ENCODE measurements around the gene TTC34. TPM values are rescaled to one million over a fixed set of nuclear protein-coding genes. Genes with fewer than 3 reads are reported as not detected.

TTC34 gene
- total and polyA plus RNA-seq, 2 experiments from 2014 or later, result 0.08 to 0.35 TPM

DNA sequence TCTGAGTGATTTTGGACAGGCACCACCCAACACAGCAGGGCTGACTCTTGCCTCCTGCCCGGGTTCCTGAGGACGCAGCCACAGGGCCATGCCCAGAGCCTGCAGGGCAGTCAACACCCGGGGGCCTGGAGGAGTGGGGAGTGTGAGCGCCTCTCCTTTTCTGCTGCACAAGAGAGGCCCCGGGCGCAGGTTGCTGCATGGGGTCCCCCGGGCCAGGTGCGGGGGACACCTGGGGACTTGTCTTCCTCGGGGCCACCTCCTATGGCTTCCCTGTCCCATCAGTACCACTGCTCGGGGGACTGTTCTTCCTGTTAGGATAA is 6.9 kb upstream of the TTC34 start:
- no peak overlapping the region for H2AFZ ChIP-seq
- no peak for DNase-seq (ENCODE audit: low spot score)
- no peaks in the 10 kb centered on the region for H4K20me1 ChIP-seq (replicated peaks; ENCODE audit: insufficient read depth)
- Mint-ChIP-seq H3K4me1 (no peaks in the 10 kb centered on the region), H3K27ac (no peak overlapping the region), H3K9me3 (peaks cover 68% of the 10 kb centered on the region), H3K27me3 (ENCODE audit: insufficient read depth, low read depth, poor library complexity) (no peaks in the 10 kb centered on the region), H3K36me3 (ENCODE audit: low read depth) (peaks cover 11% of the 10 kb centered on the region; the same call in 2 of the 3 replicates), H3K4me3 (no peak overlapping the region)
- no peak overlapping the region for H3K4me2 ChIP-seq
- H3K4me1 ChIP-seq (ENCODE audit: insufficient read depth), result no peaks in the 10 kb centered on the region
- H3K79me2 ChIP-seq (replicated peaks; ENCODE audit: insufficient read depth), result no peaks in the 10 kb centered on the region
- H3K27ac ChIP-seq (ENCODE audit: low read depth), result no peak overlapping the region
- H3K36me3 ChIP-seq (ENCODE audit: insufficient read depth), result no peaks in the 10 kb centered on the region
- ATAC-seq, result no peak
- TF ChIP-seq EZH2phosphoT487 (IDR thresholded peaks at IDR 0.05; ENCODE audit: unreplicated experiment), result no peak
- no peak for TF ChIP-seq EZH2 (IDR thresholded peaks at IDR 0.05; ENCODE audit: low read depth, unreplicated experiment)
- H3K4me3 ChIP-seq, result no peak overlapping the region
- no peaks in the 10 kb centered on the region for H3K9me2 ChIP-seq (ENCODE audit: insufficient read depth)
- no peaks in the 10 kb centered on the region for H3K27me3 ChIP-seq (ENCODE audit: insufficient read depth)
- H3F3A ChIP-seq (replicated peaks; ENCODE audit: low read depth), result no peaks in the 10 kb centered on the region

DNA sequence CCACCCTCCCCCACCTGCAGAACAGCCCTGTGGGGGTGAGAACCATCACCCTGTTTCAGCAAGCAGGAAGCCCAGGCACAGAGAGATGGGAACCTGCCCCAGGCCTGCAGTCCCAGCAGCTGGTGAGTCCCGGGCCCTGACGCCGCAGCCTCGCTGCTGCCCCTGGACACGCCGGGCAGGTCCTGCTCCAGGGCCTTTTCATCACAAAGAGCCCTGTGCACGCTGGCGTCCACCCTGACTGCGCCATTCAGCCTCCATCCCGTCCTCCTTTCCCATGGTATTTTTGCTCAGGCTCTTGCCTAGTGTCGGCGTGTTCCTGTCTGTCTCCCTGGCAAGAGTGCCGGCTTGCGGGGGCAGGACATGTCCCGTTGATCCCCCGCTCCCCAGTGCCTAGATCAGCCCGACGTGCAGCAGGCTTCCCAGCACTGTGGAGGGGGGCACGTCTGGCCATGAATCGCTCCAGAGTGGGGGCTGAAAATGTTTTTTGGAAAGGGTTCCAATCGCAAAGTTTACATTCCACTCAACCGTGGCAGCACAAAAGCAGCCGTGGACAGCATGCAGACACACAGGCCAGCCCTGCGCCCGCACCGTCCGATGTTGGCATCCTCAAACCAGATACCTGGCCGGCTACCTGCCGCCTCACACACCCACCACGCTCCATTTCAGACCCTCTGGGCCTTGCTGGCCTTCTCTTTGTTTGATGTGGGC is 6.3 kb upstream of the TTC34 start:
- H3K4me2 ChIP-seq, result no peak overlapping the region
- Mint-ChIP-seq H3K4me1 (no peaks in the 10 kb centered on the region), H3K4me3 (no peak overlapping the region), H3K36me3 (ENCODE audit: low read depth) (peaks cover 11% of the 10 kb centered on the region; the same call in 2 of the 3 replicates), H3K9me3 (peaks cover 70% of the 10 kb centered on the region), H3K27me3 (ENCODE audit: insufficient read depth, low read depth, poor library complexity) (no peaks in the 10 kb centered on the region), H3K27ac (no peak overlapping the region)
- no peaks in the 10 kb centered on the region for H3K27me3 ChIP-seq (ENCODE audit: insufficient read depth)
- no peak for DNase-seq (ENCODE audit: low spot score)
- no peaks in the 10 kb centered on the region for H3K36me3 ChIP-seq (ENCODE audit: insufficient read depth)
- no peak overlapping the region for H3K4me3 ChIP-seq
- TF ChIP-seq EZH2phosphoT487 (IDR thresholded peaks at IDR 0.05; ENCODE audit: unreplicated experiment) (no peak), CREB1 (CRISPR knock-in tag; IDR thresholded peaks at IDR 0.05; ENCODE audit: low read depth) (no peak)
- TF ChIP-seq, protein P1, sequence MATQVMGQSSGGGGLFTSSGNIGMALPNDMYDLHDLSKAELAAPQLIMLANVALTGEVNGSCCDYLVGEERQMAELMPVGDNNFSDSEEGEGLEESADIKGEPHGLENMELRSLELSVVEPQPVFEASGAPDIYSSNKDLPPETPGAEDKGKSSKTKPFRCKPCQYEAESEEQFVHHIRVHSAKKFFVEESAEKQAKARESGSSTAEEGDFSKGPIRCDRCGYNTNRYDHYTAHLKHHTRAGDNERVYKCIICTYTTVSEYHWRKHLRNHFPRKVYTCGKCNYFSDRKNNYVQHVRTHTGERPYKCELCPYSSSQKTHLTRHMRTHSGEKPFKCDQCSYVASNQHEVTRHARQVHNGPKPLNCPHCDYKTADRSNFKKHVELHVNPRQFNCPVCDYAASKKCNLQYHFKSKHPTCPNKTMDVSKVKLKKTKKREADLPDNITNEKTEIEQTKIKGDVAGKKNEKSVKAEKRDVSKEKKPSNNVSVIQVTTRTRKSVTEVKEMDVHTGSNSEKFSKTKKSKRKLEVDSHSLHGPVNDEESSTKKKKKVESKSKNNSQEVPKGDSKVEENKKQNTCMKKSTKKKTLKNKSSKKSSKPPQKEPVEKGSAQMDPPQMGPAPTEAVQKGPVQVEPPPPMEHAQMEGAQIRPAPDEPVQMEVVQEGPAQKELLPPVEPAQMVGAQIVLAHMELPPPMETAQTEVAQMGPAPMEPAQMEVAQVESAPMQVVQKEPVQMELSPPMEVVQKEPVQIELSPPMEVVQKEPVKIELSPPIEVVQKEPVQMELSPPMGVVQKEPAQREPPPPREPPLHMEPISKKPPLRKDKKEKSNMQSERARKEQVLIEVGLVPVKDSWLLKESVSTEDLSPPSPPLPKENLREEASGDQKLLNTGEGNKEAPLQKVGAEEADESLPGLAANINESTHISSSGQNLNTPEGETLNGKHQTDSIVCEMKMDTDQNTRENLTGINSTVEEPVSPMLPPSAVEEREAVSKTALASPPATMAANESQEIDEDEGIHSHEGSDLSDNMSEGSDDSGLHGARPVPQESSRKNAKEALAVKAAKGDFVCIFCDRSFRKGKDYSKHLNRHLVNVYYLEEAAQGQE (IDR thresholded peaks at IDR 0.05; ENCODE audit: unreplicated experiment), result no peak
- TF ChIP-seq, protein P2, sequence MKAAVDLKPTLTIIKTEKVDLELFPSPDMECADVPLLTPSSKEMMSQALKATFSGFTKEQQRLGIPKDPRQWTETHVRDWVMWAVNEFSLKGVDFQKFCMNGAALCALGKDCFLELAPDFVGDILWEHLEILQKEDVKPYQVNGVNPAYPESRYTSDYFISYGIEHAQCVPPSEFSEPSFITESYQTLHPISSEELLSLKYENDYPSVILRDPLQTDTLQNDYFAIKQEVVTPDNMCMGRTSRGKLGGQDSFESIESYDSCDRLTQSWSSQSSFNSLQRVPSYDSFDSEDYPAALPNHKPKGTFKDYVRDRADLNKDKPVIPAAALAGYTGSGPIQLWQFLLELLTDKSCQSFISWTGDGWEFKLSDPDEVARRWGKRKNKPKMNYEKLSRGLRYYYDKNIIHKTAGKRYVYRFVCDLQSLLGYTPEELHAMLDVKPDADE (IDR thresholded peaks at IDR 0.05), result no peak
- no peaks in the 10 kb centered on the region for H3K79me2 ChIP-seq (replicated peaks; ENCODE audit: insufficient read depth)
- ATAC-seq, result no peak
- H3K4me1 ChIP-seq (ENCODE audit: insufficient read depth), result no peaks in the 10 kb centered on the region
- H3F3A ChIP-seq (replicated peaks; ENCODE audit: low read depth), result no peaks in the 10 kb centered on the region
- no peaks in the 10 kb centered on the region for H4K20me1 ChIP-seq (replicated peaks; ENCODE audit: insufficient read depth)
- no peaks in the 10 kb centered on the region for H3K9me2 ChIP-seq (ENCODE audit: insufficient read depth)
- no peak overlapping the region for H3K27ac ChIP-seq (ENCODE audit: low read depth)
- no peak overlapping the region for H2AFZ ChIP-seq
